Vagina (tissue), 2 donors: ENCODE measurements around the gene CACNA1I. TPM values are rescaled to one million over a fixed set of nuclear protein-coding genes. Genes with fewer than 3 reads are reported as not detected.

Source experiments
- DNase-seq, 2 donors: peaks; one replicate each; pipeline ENCODE4 v3.0.0-alpha.2; 2017; ENCODE audit errors: extremely low spot score in 2 of 2
- H3K27ac ChIP-seq: fragments of 200-600 bp; sonication (generic); one replicate; pipeline ENCODE4 v1.5.1; 2019
- H3K27me3 ChIP-seq: fragments of 200-600 bp; sonication (generic); one replicate; pipeline ENCODE4 v1.5.1; 2019
- H3K36me3 ChIP-seq, 2 donors: fragments of 200-600 bp; sonication (generic); one replicate each; pipeline ENCODE4 v1.5.1; 2017 to 2019
- H3K4me1 ChIP-seq: fragments of 200-600 bp; sonication (generic); one replicate; pipeline ENCODE4 v1.5.1; 2019
- H3K4me3 ChIP-seq, 2 donors: fragments of 200-600 bp; sonication (generic); 1 replicate in 1 of 2; 2 replicates in 1 of 2; pipeline ENCODE4 v1.5.1; 2016 to 2019
- H3K9me3 ChIP-seq: fragments of 200-600 bp; sonication (generic); one replicate; pipeline ENCODE4 v1.5.1; 2019
- POLR2A ChIP-seq, 2 donors: fragments of 450-650 bp; IDR thresholded peaks; one replicate each; pipeline ENCODE4 v1.6.1; 2017; ENCODE audit warnings: antibody characterized with exemption in 2 of 2, mild to moderate bottlenecking in 2 of 2, moderate library complexity in 2 of 2
- POLR2AphosphoS5 ChIP-seq, 2 donors: sonication (generic); formaldehyde crosslinking; IDR thresholded peaks; one replicate each; pipeline ENCODE4 v1.9.0; 2017; ENCODE audit warnings: antibody characterized with exemption in 2 of 2, mild to moderate bottlenecking in 2 of 2, low read depth in 1 of 2; ENCODE audit not compliant: insufficient read depth in 1 of 2
- intact Hi-C: fragments of 100-400 bp; cut with DNase I; formaldehyde crosslinking; loops from one replicate; pipeline ENCODE4 v1.15.1; 2023
- total RNA-seq: library from RNA; depleted of rRNA; stranded (reverse); fragments of >200 nt; gene quantifications from one replicate; pipeline ENCODE4 v1.2.3, GENCODE V29; 2016
- TF ChIP-seq, protein P1 (sequence below), 3 experiments: fragments of 450-650 bp in 2 of 3; fragments of 200-600 bp in 1 of 3; sonication (generic) in 1 of 3; IDR thresholded peaks; one replicate each; pipeline ENCODE4 v1.5.1; 2017 to 2019; ENCODE audit warnings: antibody characterized with exemption in 3 of 3, mild to moderate bottlenecking in 2 of 3, moderate library complexity in 2 of 3

CACNA1I gene
- total RNA-seq, 1 donor from 2014 or later = 1.2 TPM

DNA sequence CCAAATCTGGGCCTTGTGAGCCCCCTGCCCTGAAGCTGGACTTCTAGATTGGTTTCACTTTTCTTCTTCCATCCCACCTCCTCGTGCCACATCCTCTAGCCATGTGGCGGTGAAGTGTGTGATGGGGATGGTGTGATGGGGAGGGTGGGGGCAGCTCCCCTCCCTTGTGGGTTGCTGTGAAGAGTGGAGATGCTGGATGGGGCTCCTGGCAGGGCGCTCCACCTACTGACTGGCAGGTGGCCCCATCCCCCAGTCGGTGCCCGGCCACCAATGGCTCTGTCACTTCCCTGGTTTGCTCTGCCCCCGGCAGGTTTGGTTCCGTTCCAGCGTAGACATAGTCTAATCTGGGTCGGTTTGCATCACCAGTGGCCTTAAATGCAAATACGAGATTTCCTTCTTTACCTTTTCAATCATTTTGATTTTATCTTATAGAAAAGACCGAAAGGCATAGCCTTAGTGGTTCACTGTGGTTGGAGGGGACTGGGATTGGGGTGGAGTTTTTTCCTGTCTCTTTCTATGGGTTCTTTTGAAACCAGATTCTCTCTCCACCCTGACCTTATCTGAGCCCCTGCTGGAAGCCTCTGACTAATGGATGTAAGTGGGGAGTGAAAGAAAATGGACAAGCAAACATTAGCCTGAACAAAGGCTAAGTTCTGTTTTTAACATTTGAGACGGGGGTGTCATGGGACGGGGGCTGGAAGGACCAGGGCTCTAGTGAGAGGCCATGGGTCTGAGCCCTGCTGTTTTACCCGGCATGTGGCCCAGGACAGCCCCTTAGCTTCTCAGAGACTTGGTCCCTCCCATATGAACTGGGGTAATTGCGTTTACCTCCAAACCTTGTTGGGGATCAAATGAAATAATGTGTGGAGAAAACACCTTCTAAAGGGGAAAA is 149.3 kb downstream of the CACNA1I start:
- no peaks in the 10 kb centered on the region for H3K36me3 ChIP-seq
- no peak for DNase-seq
- no peak overlapping the region for H3K27ac ChIP-seq
- no peaks in the 10 kb centered on the region for H3K4me1 ChIP-seq
- TF ChIP-seq POLR2A (IDR thresholded peaks at IDR 0.05) (no peak), POLR2AphosphoS5 (IDR thresholded peaks at IDR 0.05; ENCODE audit: insufficient read depth in 1 of 2, low read depth in 1 of 2) (no peak)
- TF ChIP-seq, protein P1, sequence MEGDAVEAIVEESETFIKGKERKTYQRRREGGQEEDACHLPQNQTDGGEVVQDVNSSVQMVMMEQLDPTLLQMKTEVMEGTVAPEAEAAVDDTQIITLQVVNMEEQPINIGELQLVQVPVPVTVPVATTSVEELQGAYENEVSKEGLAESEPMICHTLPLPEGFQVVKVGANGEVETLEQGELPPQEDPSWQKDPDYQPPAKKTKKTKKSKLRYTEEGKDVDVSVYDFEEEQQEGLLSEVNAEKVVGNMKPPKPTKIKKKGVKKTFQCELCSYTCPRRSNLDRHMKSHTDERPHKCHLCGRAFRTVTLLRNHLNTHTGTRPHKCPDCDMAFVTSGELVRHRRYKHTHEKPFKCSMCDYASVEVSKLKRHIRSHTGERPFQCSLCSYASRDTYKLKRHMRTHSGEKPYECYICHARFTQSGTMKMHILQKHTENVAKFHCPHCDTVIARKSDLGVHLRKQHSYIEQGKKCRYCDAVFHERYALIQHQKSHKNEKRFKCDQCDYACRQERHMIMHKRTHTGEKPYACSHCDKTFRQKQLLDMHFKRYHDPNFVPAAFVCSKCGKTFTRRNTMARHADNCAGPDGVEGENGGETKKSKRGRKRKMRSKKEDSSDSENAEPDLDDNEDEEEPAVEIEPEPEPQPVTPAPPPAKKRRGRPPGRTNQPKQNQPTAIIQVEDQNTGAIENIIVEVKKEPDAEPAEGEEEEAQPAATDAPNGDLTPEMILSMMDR (IDR thresholded peaks at IDR 0.05) = no peak
- no peaks in the 10 kb centered on the region for H3K27me3 ChIP-seq
- intact Hi-C loops = no loop called here
- H3K9me3 ChIP-seq = no peaks in the 10 kb centered on the region
- H3K4me3 ChIP-seq = no peak overlapping the region

DNA sequence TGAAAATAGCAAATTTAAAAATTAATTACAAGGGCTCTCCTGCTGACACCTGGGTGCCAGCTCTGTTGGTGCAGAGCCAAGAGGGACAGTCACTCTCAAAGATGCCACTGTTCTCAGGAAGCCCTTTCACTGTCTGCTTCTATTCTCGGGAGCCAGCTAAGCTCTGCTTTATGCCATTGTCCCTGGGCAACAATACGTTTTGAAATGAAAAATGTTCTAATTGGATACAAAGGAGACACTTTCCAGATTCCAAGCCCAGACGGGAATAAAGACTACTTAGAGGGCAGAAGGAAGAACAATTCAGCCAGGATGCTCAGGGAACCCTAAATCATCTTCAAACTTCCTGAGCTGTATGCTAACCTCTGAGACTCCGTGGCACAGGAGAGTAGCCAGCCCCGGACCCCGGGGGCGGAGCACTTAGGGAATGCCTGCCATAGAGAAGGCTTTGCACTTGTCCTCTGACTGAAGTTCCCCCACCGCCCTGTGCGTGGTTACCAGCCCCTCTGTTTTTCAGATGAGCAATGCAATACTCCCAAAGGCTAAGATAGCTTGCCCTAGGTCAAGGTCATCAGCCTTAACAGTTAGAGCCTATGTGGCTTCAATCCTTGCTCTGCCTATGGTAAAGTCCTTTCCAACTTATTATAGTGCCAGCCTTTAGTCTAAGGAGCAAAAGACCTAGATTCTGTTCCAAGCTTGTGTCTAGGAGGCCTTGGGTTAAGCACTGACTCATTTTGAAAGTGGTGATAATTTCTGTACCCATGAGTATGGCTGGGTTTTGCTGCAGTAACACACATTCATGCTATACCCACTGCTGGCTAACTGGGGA is 150.9 kb downstream of the CACNA1I start:
- H3K27me3 ChIP-seq = no peaks in the 10 kb centered on the region

GRCh38 chr22:39722032-39722325 is 151.4 kb downstream of the CACNA1I start:
- DNase-seq = no peak
- no peak overlapping the region for H3K4me3 ChIP-seq
- H3K27me3 ChIP-seq = no peaks in the 10 kb centered on the region
- no peaks in the 10 kb centered on the region for H3K9me3 ChIP-seq
- H3K4me1 ChIP-seq = no peaks in the 10 kb centered on the region
- H3K27ac ChIP-seq = no peak overlapping the region
- TF ChIP-seq POLR2A (IDR thresholded peaks at IDR 0.05) = no peak
- no peak for TF ChIP-seq POLR2AphosphoS5 (IDR thresholded peaks at IDR 0.05; ENCODE audit: insufficient read depth in 1 of 2, low read depth in 1 of 2)
- TF ChIP-seq, protein P1 (IDR thresholded peaks at IDR 0.05) = no peak
- intact Hi-C loops = no loop called here
- no peaks in the 10 kb centered on the region for H3K36me3 ChIP-seq

More for the DNA sequence above, 150.9 kb downstream of the CACNA1I start:
- Histone ChIP-seq H3K36me3 (no peaks in the 10 kb centered on the region), H3K27ac (no peak overlapping the region), H3K4me1 (no peaks in the 10 kb centered on the region), H3K9me3 (no peaks in the 10 kb centered on the region), H3K4me3 (no peak overlapping the region)
- intact Hi-C loops = no loop called here
- TF ChIP-seq, protein P1 (IDR thresholded peaks at IDR 0.05) = no peak
- TF ChIP-seq POLR2A (IDR thresholded peaks at IDR 0.05) = no peak
- no peak for TF ChIP-seq POLR2AphosphoS5 (IDR thresholded peaks at IDR 0.05; ENCODE audit: insufficient read depth in 1 of 2, low read depth in 1 of 2)
- DNase-seq = no peak

DNA sequence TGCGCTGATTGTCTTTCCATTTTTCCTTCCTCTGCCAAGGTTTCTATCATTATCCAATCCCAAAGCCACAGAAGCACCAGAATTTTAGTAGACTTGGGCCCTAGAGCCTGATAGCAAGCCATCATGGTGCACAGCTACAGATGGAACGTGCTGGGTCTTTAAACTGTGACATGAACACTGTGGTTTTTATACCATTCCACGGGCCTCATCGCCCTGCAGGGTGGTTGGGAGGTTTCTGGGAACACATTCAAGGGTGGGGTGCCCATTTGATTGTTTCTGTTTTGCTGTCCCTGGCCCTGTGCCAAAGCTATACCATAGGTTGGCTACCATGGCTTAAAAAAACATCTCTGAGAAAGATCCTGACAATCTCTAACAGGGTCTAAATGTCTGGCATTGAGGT is 151.9 kb downstream of the CACNA1I start:
- no peaks in the 10 kb centered on the region for H3K4me1 ChIP-seq
- intact Hi-C loops = no loop called here
- H3K27me3 ChIP-seq = no peaks in the 10 kb centered on the region
- no peak overlapping the region for H3K4me3 ChIP-seq
- DNase-seq = peak in 1 of 2 donors; percentile 70
- TF ChIP-seq POLR2A (IDR thresholded peaks at IDR 0.05) = no peak
- no peak for TF ChIP-seq POLR2AphosphoS5 (IDR thresholded peaks at IDR 0.05; ENCODE audit: insufficient read depth in 1 of 2, low read depth in 1 of 2)
- TF ChIP-seq, protein P1 (IDR thresholded peaks at IDR 0.05) = no peak
- no peaks in the 10 kb centered on the region for H3K9me3 ChIP-seq
- no peaks in the 10 kb centered on the region for H3K36me3 ChIP-seq
- no peak overlapping the region for H3K27ac ChIP-seq
